Testis (tissue), 2 donors: Measurements from ENCODE around the gene FHIT.

Experiments
- CTCF ChIP-seq, 3 experiments: fragments of 450-650 bp in 2 of 3; fragments of 200-600 bp in 1 of 3; sonication (generic) in 1 of 3; IDR thresholded peaks; one replicate each; pipeline ENCODE4 v1.5.1; 2016 to 2019; ENCODE audit warnings: antibody characterized with exemption in 3 of 3, mild to moderate bottlenecking in 2 of 3, moderate library complexity in 1 of 3
- POLR2A ChIP-seq: fragments of 450-650 bp; IDR thresholded peaks from one replicate; pipeline ENCODE4 v1.6.1; 2017; ENCODE audit warnings: antibody characterized with exemption, mild to moderate bottlenecking, moderate library complexity

- no peak for TF ChIP-seq CTCF (IDR thresholded peaks at IDR 0.05)
- TF ChIP-seq POLR2A, result no peak
Measured at GRCh38 chr3:60854791-60855190, 396.5 kb downstream of the FHIT start.
